Measurements from ENCODE around the gene MFN2.

- TF ChIP-seq POLR2A (IDR thresholded peaks at IDR 0.05): no peak
- TF ChIP-seq EP300 (IDR thresholded peaks at IDR 0.05): no peak
- TF ChIP-seq, protein P1, sequence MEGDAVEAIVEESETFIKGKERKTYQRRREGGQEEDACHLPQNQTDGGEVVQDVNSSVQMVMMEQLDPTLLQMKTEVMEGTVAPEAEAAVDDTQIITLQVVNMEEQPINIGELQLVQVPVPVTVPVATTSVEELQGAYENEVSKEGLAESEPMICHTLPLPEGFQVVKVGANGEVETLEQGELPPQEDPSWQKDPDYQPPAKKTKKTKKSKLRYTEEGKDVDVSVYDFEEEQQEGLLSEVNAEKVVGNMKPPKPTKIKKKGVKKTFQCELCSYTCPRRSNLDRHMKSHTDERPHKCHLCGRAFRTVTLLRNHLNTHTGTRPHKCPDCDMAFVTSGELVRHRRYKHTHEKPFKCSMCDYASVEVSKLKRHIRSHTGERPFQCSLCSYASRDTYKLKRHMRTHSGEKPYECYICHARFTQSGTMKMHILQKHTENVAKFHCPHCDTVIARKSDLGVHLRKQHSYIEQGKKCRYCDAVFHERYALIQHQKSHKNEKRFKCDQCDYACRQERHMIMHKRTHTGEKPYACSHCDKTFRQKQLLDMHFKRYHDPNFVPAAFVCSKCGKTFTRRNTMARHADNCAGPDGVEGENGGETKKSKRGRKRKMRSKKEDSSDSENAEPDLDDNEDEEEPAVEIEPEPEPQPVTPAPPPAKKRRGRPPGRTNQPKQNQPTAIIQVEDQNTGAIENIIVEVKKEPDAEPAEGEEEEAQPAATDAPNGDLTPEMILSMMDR (IDR thresholded peaks at IDR 0.05): no peak
These were observed 34.8 kb downstream of the MFN2 start for GRCh38 chr1:12015001-12015491.
